ENCODE results near the gene RFFL.
"Not testable (repeated sequence)": the region's sequence is repeated elsewhere in the genome, so short reads cannot be mapped to it uniquely, and the experiment has no call there.

RFFL gene

GRCh38 chr17:35048685-35049379 lies 14.7 kb downstream of the RFFL start:
- Histone ChIP-seq H3K4me3 (ENCODE audit: low read depth, low read length) (no peak overlapping the region), H3K27ac (ENCODE audit: low read depth, low read length) (no peak overlapping the region), H3K36me3 (ENCODE audit: insufficient read depth, low read length) (no peaks in the 10 kb centered on the region), H2AFZ (ENCODE audit: low read length, unreplicated experiment) (no peak overlapping the region), H3K27me3 (ENCODE audit: insufficient read depth, low read length) (no peaks in the 10 kb centered on the region), H3K4me1 (ENCODE audit: control insufficient read depth, insufficient read depth, low read length, unreplicated experiment) (peaks cover 35% of the 10 kb centered on the region), H3K79me2 (ENCODE audit: control insufficient read depth, insufficient read depth, low read length, unreplicated experiment) (peaks cover 31% of the 10 kb centered on the region)

GRCh38 chr17:35046740-35047283 lies 16.7 kb downstream of the RFFL start:
- Histone ChIP-seq H2AFZ (ENCODE audit: low read length, unreplicated experiment) (no peak overlapping the region), H3K36me3 (ENCODE audit: insufficient read depth, low read length) (0 out of 2 replicates have a peak, but pooled peaks cover 2% of the 10 kb centered on the region), H3K4me3 (ENCODE audit: low read depth, low read length) (peak overlapping the region; percentile 1; the same call in 1 of the 2 replicates), H3K4me1 (ENCODE audit: control insufficient read depth, insufficient read depth, low read length, unreplicated experiment) (peaks cover 24% of the 10 kb centered on the region), H3K27ac (ENCODE audit: low read depth, low read length) (peak overlapping the region; percentile 46; the same call in 1 of the 2 replicates), H3K79me2 (ENCODE audit: control insufficient read depth, insufficient read depth, low read length, unreplicated experiment) (peaks cover 44% of the 10 kb centered on the region), H3K27me3 (ENCODE audit: insufficient read depth, low read length) (no peaks in the 10 kb centered on the region)

- Histone ChIP-seq H3K79me2 (ENCODE audit: control insufficient read depth, insufficient read depth, low read length, unreplicated experiment) (peaks cover 44% of the 10 kb centered on the region), H3K27me3 (ENCODE audit: insufficient read depth, low read length) (no peaks in the 10 kb centered on the region), H3K4me3 (ENCODE audit: low read depth, low read length) (peak overlapping the region; percentile 1; the same call in 1 of the 2 replicates), H3K36me3 (ENCODE audit: insufficient read depth, low read length) (0 out of 2 replicates have a peak, but pooled peaks cover 2% of the 10 kb centered on the region), H3K4me1 (ENCODE audit: control insufficient read depth, insufficient read depth, low read length, unreplicated experiment) (peaks cover 18% of the 10 kb centered on the region), H2AFZ (ENCODE audit: low read length, unreplicated experiment) (no peak overlapping the region), H3K27ac (ENCODE audit: low read depth, low read length) (peak overlapping the region; percentile 23; the same call in 1 of the 2 replicates)
Measured at GRCh38 chr17:35046245-35046644, 17.3 kb downstream of the RFFL start.

- H3K27me3 ChIP-seq (ENCODE audit: insufficient read depth, low read length); H3K36me3 ChIP-seq (ENCODE audit: insufficient read depth, low read length); H3K27ac ChIP-seq (ENCODE audit: low read depth, low read length); H2AFZ ChIP-seq (ENCODE audit: low read length, unreplicated experiment); H3K4me3 ChIP-seq (ENCODE audit: low read depth, low read length): not testable (repeated sequence)
- H3K79me2 ChIP-seq (ENCODE audit: control insufficient read depth, insufficient read depth, low read length, unreplicated experiment): peaks cover 41% of the 10 kb centered on the region
- peaks cover 15% of the 10 kb centered on the region for H3K4me1 ChIP-seq (ENCODE audit: control insufficient read depth, insufficient read depth, low read length, unreplicated experiment)
Measured at GRCh38 chr17:35045458-35045979, 18.0 kb downstream of the RFFL start.

- peaks cover 15% of the 10 kb centered on the region for H3K4me1 ChIP-seq (ENCODE audit: control insufficient read depth, insufficient read depth, low read length, unreplicated experiment)
- H3K27ac ChIP-seq (ENCODE audit: low read depth, low read length): no peak overlapping the region
- peaks cover 37% of the 10 kb centered on the region for H3K79me2 ChIP-seq (ENCODE audit: control insufficient read depth, insufficient read depth, low read length, unreplicated experiment)
- 0 out of 2 replicates have a peak, but pooled peaks cover 2% of the 10 kb centered on the region for H3K36me3 ChIP-seq (ENCODE audit: insufficient read depth, low read length)
- H3K27me3 ChIP-seq (ENCODE audit: insufficient read depth, low read length): no peaks in the 10 kb centered on the region
- H3K4me3 ChIP-seq (ENCODE audit: low read depth, low read length): no peak overlapping the region
- H2AFZ ChIP-seq (ENCODE audit: low read length, unreplicated experiment): no peak overlapping the region
Measured at GRCh38 chr17:35044181-35044580, 19.3 kb downstream of the RFFL start.

GRCh38 chr17:35041390-35041789 lies 22.1 kb downstream of the RFFL start:
- no peak overlapping the region for H3K27ac ChIP-seq (ENCODE audit: low read depth, low read length)
- H3K4me3 ChIP-seq (ENCODE audit: low read depth, low read length): no peak overlapping the region
- H3K36me3 ChIP-seq (ENCODE audit: insufficient read depth, low read length): 0 out of 2 replicates have a peak, but pooled peaks cover 2% of the 10 kb centered on the region
- peaks cover 5% of the 10 kb centered on the region for H3K4me1 ChIP-seq (ENCODE audit: control insufficient read depth, insufficient read depth, low read length, unreplicated experiment)
- H3K27me3 ChIP-seq (ENCODE audit: insufficient read depth, low read length): no peaks in the 10 kb centered on the region
- no peak overlapping the region for H2AFZ ChIP-seq (ENCODE audit: low read length, unreplicated experiment)
- peaks cover 25% of the 10 kb centered on the region for H3K79me2 ChIP-seq (ENCODE audit: control insufficient read depth, insufficient read depth, low read length, unreplicated experiment)

- Histone ChIP-seq H3K36me3 (ENCODE audit: insufficient read depth, low read length) (0 out of 2 replicates have a peak, but pooled peaks cover 2% of the 10 kb centered on the region), H3K79me2 (ENCODE audit: control insufficient read depth, insufficient read depth, low read length, unreplicated experiment) (peaks cover 13% of the 10 kb centered on the region)
Measured at GRCh38 chr17:35038453-35038852, 25.1 kb downstream of the RFFL start.

DNA sequence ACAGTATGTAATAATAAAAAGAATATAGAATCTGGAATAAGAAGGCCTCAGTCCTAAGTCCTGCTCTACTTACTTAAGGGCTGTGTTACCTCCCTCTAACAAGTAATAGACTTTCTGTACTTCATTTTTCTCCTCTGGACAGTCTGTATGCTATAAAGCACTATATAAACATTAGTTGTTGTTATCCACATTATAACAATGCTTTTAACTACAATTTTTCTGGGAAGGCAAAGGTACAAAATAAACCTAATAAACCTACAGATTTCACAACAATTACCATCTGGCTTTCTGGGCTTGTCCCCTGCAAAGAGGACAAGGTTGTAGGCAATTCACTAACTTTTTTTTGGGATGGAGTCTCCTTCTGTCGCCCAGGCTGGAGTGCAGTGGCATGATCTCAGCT lies 32.7 kb downstream of the RFFL start:
- H3K27ac ChIP-seq (ENCODE audit: low read depth, low read length): no peak overlapping the region

More at GRCh38 chr17:35038453-35038852, 25.1 kb downstream of the RFFL start:
- no peak overlapping the region for H2AFZ ChIP-seq (ENCODE audit: low read length, unreplicated experiment)
- no peak overlapping the region for H3K4me3 ChIP-seq (ENCODE audit: low read depth, low read length)
- no peaks in the 10 kb centered on the region for H3K4me1 ChIP-seq (ENCODE audit: control insufficient read depth, insufficient read depth, low read length, unreplicated experiment)
- H3K27me3 ChIP-seq (ENCODE audit: insufficient read depth, low read length): no peaks in the 10 kb centered on the region
- H3K27ac ChIP-seq (ENCODE audit: low read depth, low read length): no peak overlapping the region

DNA sequence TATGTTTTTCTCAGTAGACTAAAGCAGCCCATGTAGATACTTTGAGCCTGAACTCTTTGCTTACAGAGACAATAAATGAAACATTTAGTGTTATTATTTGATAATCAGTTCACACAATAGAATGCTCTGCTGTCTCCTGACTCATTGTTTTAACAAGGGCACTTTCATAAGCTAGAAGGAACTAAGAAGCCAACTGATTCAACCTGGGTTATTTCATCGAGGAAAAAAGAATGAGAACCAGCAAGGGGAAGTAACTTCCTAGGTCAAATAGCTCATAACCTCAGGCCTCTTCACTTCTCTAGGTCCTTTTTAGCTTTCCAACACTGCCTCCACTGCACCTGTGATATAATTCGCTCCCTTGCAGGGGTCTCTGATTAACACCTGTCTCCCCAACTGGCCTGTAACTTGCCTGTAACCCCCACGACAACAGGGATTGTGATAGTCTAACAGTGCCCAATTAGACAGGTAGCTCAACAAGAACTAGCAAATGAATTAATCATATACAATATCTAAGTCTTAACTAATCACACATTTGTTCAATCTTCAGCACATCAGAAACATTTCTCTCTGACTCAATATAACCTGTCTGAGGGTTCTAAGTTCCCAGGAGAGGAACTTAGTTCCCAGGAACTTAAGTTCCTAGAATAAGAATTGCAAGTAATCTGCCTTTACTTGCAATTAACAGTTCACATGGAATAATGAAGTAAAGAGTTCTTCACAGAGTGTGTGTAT lies 34.8 kb downstream of the RFFL start:
- no peak overlapping the region for H3K4me3 ChIP-seq (ENCODE audit: low read depth, low read length)
- no peaks in the 10 kb centered on the region for H3K79me2 ChIP-seq (ENCODE audit: control insufficient read depth, insufficient read depth, low read length, unreplicated experiment)
- H2AFZ ChIP-seq (ENCODE audit: low read length, unreplicated experiment): no peak overlapping the region
- H3K27me3 ChIP-seq (ENCODE audit: insufficient read depth, low read length): no peaks in the 10 kb centered on the region
- H3K27ac ChIP-seq (ENCODE audit: low read depth, low read length): peak overlapping the region; percentile 46
- H3K36me3 ChIP-seq (ENCODE audit: insufficient read depth, low read length): no peaks in the 10 kb centered on the region
- H3K4me1 ChIP-seq (ENCODE audit: control insufficient read depth, insufficient read depth, low read length, unreplicated experiment): peaks cover 15% of the 10 kb centered on the region

More for the DNA sequence above, 32.7 kb downstream of the RFFL start:
- Histone ChIP-seq H3K27me3 (ENCODE audit: insufficient read depth, low read length) (no peaks in the 10 kb centered on the region), H3K4me3 (ENCODE audit: low read depth, low read length) (no peak overlapping the region), H3K79me2 (ENCODE audit: control insufficient read depth, insufficient read depth, low read length, unreplicated experiment) (no peaks in the 10 kb centered on the region), H3K4me1 (ENCODE audit: control insufficient read depth, insufficient read depth, low read length, unreplicated experiment) (peaks cover 12% of the 10 kb centered on the region), H2AFZ (ENCODE audit: low read length, unreplicated experiment) (no peak overlapping the region), H3K36me3 (ENCODE audit: insufficient read depth, low read length) (no peaks in the 10 kb centered on the region)

DNA sequence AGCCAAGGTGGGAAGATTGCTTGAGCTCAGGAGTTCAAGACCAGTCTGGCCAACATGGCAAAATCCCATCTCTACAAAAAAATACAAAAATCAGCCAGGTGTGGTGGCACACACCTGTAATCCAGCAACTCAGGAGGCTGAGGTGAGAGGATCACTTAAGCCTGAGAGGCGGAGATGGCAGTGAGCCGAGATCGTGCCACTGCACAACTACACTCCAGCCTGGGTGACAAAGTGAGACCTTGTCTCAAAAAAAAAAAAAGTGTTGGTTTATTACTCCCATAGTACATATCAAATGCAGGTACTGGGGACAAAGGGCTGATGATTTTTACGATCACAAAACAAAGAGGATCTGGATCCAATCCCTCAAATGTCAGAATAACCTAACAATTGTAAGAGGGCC lies 35.4 kb downstream of the RFFL start:
- H3K27me3 ChIP-seq (ENCODE audit: insufficient read depth, low read length); H3K79me2 ChIP-seq (ENCODE audit: control insufficient read depth, insufficient read depth, low read length, unreplicated experiment); H2AFZ ChIP-seq (ENCODE audit: low read length, unreplicated experiment); H3K36me3 ChIP-seq (ENCODE audit: insufficient read depth, low read length); H3K4me3 ChIP-seq (ENCODE audit: low read depth, low read length): not testable (repeated sequence)
- Histone ChIP-seq H3K27ac (ENCODE audit: low read depth, low read length) (peak overlapping the region; percentile 46), H3K4me1 (ENCODE audit: control insufficient read depth, insufficient read depth, low read length, unreplicated experiment) (peaks cover 21% of the 10 kb centered on the region)
